Measurements from ENCODE around the gene PTPRM. TPM values are rescaled to one million over a fixed set of nuclear protein-coding genes. Genes with fewer than 3 reads are reported as not detected.
A peak's percentile ranks its signal among the peaks of the same experiment; 100 is the strongest.

PTPRM gene
- total and polyA plus RNA-seq, 4 donors: 9.2 to 23.0 (median 12.7) TPM

- TF ChIP-seq ZBTB33 (IDR thresholded peaks at IDR 0.05) (no peak), MAX (IDR thresholded peaks at IDR 0.05) (no peak), RXRA (IDR thresholded peaks at IDR 0.05) (no peak), HNF4A (conservative IDR thresholded peaks at IDR 0.05) (no peak), NR2F2 (IDR thresholded peaks at IDR 0.05) (no peak), YY1 (IDR thresholded peaks at IDR 0.05) (no peak), EGR1 (IDR thresholded peaks at IDR 0.05; ENCODE audit: low read depth in 2 of 2) (no peak), RAD21 (IDR thresholded peaks at IDR 0.05) (no peak), JUND (IDR thresholded peaks at IDR 0.05) (no peak), FOXA1 (IDR thresholded peaks at IDR 0.05) (no peak), GABPA (IDR thresholded peaks at IDR 0.05 in 1 of 2, conservative IDR thresholded peaks at IDR 0.05 in 1 of 2) (no peak), FOXA2 (IDR thresholded peaks at IDR 0.05) (no peak)
Measured at GRCh38 chr18:8264116-8264515, 697.0 kb downstream of the PTPRM start (continued).

- no peaks in the 10 kb centered on the region for H3K27me3 ChIP-seq (ENCODE audit: control insufficient read depth in 4 of 4, insufficient read depth in 4 of 4, low read length in 3 of 4)
- no peaks in the 10 kb centered on the region for H3K9me3 ChIP-seq (ENCODE audit: control insufficient read depth in 4 of 4, low read length in 3 of 4)
- 57% methylated on average over 6 of the region's 6 CpGs for WGBS
- DNase-seq (ENCODE audit: low spot score): no peak
- peak in 1 of 2 donors; percentile 29 for TF ChIP-seq RXRA (IDR thresholded peaks at IDR 0.05)
- TF ChIP-seq RAD21 (IDR thresholded peaks at IDR 0.05): peak; percentile 20 to 23
- peak in 1 of 2 donors; percentile 20 for TF ChIP-seq HNF4A (conservative IDR thresholded peaks at IDR 0.05)
- TF ChIP-seq ZBTB33 (IDR thresholded peaks at IDR 0.05): no peak
- TF ChIP-seq ATF3 (IDR thresholded peaks at IDR 0.05): no peak
- H3K4me3 ChIP-seq (ENCODE audit: low read depth in 1 of 3, low read length in 3 of 3): no peak overlapping the region
- H3K9ac ChIP-seq (ENCODE audit: low read depth in 1 of 2, low read length in 2 of 2): no peak overlapping the region
- no peak overlapping the region for H3K27ac ChIP-seq (ENCODE audit: low read depth in 1 of 2, low read length in 2 of 2)
- H3K36me3 ChIP-seq (ENCODE audit: control insufficient read depth in 4 of 4, insufficient read depth in 3 of 4, low read depth in 1 of 4, low read length in 3 of 4): no peaks in the 10 kb centered on the region
- peaks cover 0 to 5% (median 0%) of the 10 kb centered on the region in 4 donors for H3K4me1 ChIP-seq (ENCODE audit: control insufficient read depth in 4 of 4, insufficient read depth in 4 of 4, low read length in 3 of 4)
Measured at GRCh38 chr18:8264861-8265411, 697.8 kb downstream of the PTPRM start.

GRCh38 chr18:8272254-8272653, 705.1 kb downstream of the PTPRM start:
- Histone ChIP-seq H3K27me3 (ENCODE audit: control insufficient read depth in 4 of 4, insufficient read depth in 4 of 4, low read length in 3 of 4) (no peaks in the 10 kb centered on the region), H3K36me3 (ENCODE audit: control insufficient read depth in 4 of 4, insufficient read depth in 3 of 4, low read depth in 1 of 4, low read length in 3 of 4) (no peaks in the 10 kb centered on the region), H3K4me3 (ENCODE audit: low read depth in 1 of 3, low read length in 3 of 3) (no peak overlapping the region), H3K27ac (ENCODE audit: low read depth in 1 of 2, low read length in 2 of 2) (no peak overlapping the region), H3K9me3 (ENCODE audit: control insufficient read depth in 4 of 4, low read length in 3 of 4) (no peaks in the 10 kb centered on the region), H3K4me1 (ENCODE audit: control insufficient read depth in 4 of 4, insufficient read depth in 4 of 4, low read length in 3 of 4) (no peaks in the 10 kb centered on the region), H3K9ac (ENCODE audit: low read depth in 1 of 2, low read length in 2 of 2) (no peak overlapping the region)
- TF ChIP-seq HNF4A (conservative IDR thresholded peaks at IDR 0.05) (peak in 1 of 2 donors; percentile 5), RXRA (IDR thresholded peaks at IDR 0.05) (no peak)
- DNase-seq (ENCODE audit: low spot score): no peak
